ENCODE measurements around the gene APBA2. TPM values are rescaled to one million over a fixed set of nuclear protein-coding genes. Genes with fewer than 3 reads are reported as not detected.

The APBA2 gene
- total and polyA plus RNA-seq, 4 donors: 0.41 to 2.1 (median 1.9) TPM

GRCh38 chr15:28921336-28921735, 35.6 kb downstream of the APBA2 start:
- Histone ChIP-seq H3K9me3 (ENCODE audit: control insufficient read depth, low read length) (no peaks in the 10 kb centered on the region), H3K27ac (ENCODE audit: low read depth in 1 of 2, low read length in 2 of 2) (no peak overlapping the region), H3K36me3 (ENCODE audit: control insufficient read depth in 1 of 2, insufficient read depth in 2 of 2, low read length in 1 of 2) (no peaks in the 10 kb centered on the region), H3K4me1 (ENCODE audit: control insufficient read depth in 1 of 2, insufficient read depth in 2 of 2, low read length in 2 of 2) (no peaks in the 10 kb centered on the region), H3K4me3 (ENCODE audit: low read length in 2 of 2) (no peak overlapping the region), H3K27me3 (ENCODE audit: control insufficient read depth in 1 of 2, insufficient read depth in 2 of 2, low read length in 1 of 2) (no peaks in the 10 kb centered on the region)
- intact Hi-C loops (cut with DNase I): no loop called here
- DNase-seq (peak in 1 of 2 donors; percentile 32), ATAC-seq (ENCODE audit: low FRiP score) (no peak)
- WGBS, 2 donors: 83 to 85% methylated on average over 10 of the region's 10 CpGs

DNA sequence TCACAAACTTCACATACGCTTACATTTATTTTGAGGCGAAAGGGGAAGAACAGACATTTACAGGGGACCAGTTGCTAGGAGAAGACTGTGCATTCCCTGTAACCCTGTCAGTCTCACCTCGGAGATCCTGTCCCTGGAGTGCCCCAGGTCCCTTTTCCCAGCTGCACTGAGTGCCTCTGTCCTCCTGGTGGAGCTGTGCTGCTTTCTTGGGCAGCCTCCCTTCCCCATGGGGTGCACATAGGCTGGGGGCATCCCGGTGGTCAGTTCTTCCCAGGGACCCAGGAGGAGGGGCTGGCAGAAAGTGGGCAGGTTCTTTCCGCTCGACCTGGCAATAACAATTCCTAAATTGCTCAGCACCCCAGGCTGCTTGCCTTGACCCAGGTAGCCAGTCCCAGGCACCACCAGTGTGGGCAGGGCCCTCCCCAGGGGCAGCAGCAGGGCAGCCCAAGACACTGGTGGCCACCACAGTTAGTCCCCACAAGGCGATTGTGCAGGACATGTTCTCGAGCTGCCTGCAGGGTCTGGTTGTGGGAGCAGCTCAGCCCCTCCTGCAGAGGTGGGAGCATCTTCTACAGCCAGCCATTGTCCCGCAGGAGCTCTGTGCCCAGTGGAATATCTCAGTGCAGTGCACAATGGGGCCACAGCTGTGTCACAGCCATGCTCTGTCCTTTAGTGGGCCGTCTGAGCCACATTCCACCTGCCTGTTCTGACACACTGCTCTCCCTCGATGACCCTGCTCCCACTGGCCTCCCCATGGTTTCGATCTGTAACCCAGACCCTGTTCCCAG, 36.3 kb downstream of the APBA2 start:
- Histone ChIP-seq H3K9me3 (ENCODE audit: control insufficient read depth, low read length) (no peaks in the 10 kb centered on the region), H3K4me1 (ENCODE audit: control insufficient read depth in 1 of 2, insufficient read depth in 2 of 2, low read length in 2 of 2) (no peaks in the 10 kb centered on the region), H3K27ac (ENCODE audit: low read depth in 1 of 2, low read length in 2 of 2) (no peak overlapping the region), H3K4me3 (ENCODE audit: low read length in 2 of 2) (no peak overlapping the region), H3K27me3 (ENCODE audit: control insufficient read depth in 1 of 2, insufficient read depth in 2 of 2, low read length in 1 of 2) (no peaks in the 10 kb centered on the region), H3K36me3 (ENCODE audit: control insufficient read depth in 1 of 2, insufficient read depth in 2 of 2, low read length in 1 of 2) (no peaks in the 10 kb centered on the region)
- intact Hi-C loops (cut with DNase I): no loop called here
- ATAC-seq (ENCODE audit: low FRiP score) (peak; percentile 28), DNase-seq (peak; percentile 14 to 61)
- WGBS, 2 donors: 74 to 79% methylated on average over 12 of the region's 12 CpGs

DNA sequence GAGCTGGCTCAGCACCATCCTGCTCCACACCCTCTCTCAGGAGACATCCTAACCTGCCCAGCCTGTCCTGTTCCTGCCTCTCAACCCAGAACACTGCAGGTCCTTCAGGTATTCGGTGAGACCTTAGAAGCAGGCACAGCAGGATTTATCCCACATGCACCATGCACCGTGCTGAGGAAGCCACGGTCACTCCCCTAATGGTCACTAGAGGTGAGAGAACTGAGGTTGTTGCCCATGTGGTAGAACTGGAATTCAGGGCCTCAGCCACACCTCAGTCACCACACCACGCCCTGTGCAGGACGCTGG, 36.9 kb downstream of the APBA2 start:
- H3K4me1 ChIP-seq (ENCODE audit: control insufficient read depth in 1 of 2, insufficient read depth in 2 of 2, low read length in 2 of 2): no peaks in the 10 kb centered on the region
- intact Hi-C loops (cut with DNase I): no loop called here
- 89 to 92% methylated on average over 5 of the region's 5 CpGs for WGBS, 2 donors
- peak; percentile 25 to 70 for DNase-seq
- no peaks in the 10 kb centered on the region for H3K36me3 ChIP-seq (ENCODE audit: control insufficient read depth in 1 of 2, insufficient read depth in 2 of 2, low read length in 1 of 2)
- no peak overlapping the region for H3K27ac ChIP-seq (ENCODE audit: low read depth in 1 of 2, low read length in 2 of 2)
- no peaks in the 10 kb centered on the region for H3K9me3 ChIP-seq (ENCODE audit: control insufficient read depth, low read length)
- no peak for ATAC-seq (ENCODE audit: low FRiP score)
- no peak overlapping the region for H3K4me3 ChIP-seq (ENCODE audit: low read length in 2 of 2)
- no peaks in the 10 kb centered on the region for H3K27me3 ChIP-seq (ENCODE audit: control insufficient read depth in 1 of 2, insufficient read depth in 2 of 2, low read length in 1 of 2)

DNA sequence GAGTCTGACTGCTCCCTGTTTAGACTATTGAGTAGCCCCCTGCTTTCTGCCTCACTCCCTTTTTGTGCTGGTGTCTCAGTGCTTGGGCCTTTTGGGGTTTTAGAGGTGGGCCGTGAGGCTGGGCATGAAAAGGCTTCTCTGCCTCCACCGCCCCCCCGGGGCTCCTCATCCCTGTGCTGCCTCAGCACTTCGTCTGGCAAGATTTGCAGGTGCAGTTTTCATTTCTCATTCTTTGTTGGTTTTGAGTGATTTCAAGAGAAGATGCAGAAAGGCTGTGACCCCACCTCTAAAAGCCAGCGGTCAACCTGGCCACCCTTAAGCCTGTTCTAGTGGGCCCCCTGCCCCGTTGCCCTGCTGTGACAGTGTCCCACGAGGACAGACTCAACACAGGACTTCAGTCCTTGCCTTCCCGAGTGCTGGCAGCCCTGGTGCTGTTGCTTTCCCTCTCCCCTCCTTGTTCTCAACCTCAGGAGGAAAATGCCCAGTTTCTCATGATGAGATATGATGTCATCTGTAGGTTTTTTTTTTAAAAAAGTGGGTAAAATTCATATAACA, 38.0 kb downstream of the APBA2 start:
- ATAC-seq (ENCODE audit: low FRiP score) (no peak), DNase-seq (peak; percentile 7 to 40)
- H3K27ac ChIP-seq (ENCODE audit: low read depth in 1 of 2, low read length in 2 of 2): no peak overlapping the region
- 74% methylated on average over 8 of the region's 8 CpGs for WGBS, 2 donors
- H3K4me1 ChIP-seq (ENCODE audit: control insufficient read depth in 1 of 2, insufficient read depth in 2 of 2, low read length in 2 of 2): no peaks in the 10 kb centered on the region
- H3K36me3 ChIP-seq (ENCODE audit: control insufficient read depth in 1 of 2, insufficient read depth in 2 of 2, low read length in 1 of 2): no peaks in the 10 kb centered on the region
- no peaks in the 10 kb centered on the region for H3K9me3 ChIP-seq (ENCODE audit: control insufficient read depth, low read length)
- no peak overlapping the region for H3K4me3 ChIP-seq (ENCODE audit: low read length in 2 of 2)
- intact Hi-C loops (cut with DNase I): no loop called here
- H3K27me3 ChIP-seq (ENCODE audit: control insufficient read depth in 1 of 2, insufficient read depth in 2 of 2, low read length in 1 of 2): no peaks in the 10 kb centered on the region

GRCh38 chr15:28927043-28927442, 41.3 kb downstream of the APBA2 start:
- no peak overlapping the region for H3K4me3 ChIP-seq (ENCODE audit: low read length in 2 of 2)
- DNase-seq (no peak), ATAC-seq (ENCODE audit: low FRiP score) (no peak)
- intact Hi-C loops (cut with DNase I): no loop called here
- WGBS, 2 donors: 90 to 96% methylated on average over 5 of the region's 5 CpGs
- no peaks in the 10 kb centered on the region for H3K4me1 ChIP-seq (ENCODE audit: control insufficient read depth in 1 of 2, insufficient read depth in 2 of 2, low read length in 2 of 2)
- H3K27ac ChIP-seq (ENCODE audit: low read depth in 1 of 2, low read length in 2 of 2): no peak overlapping the region
- no peaks in the 10 kb centered on the region for H3K27me3 ChIP-seq (ENCODE audit: control insufficient read depth in 1 of 2, insufficient read depth in 2 of 2, low read length in 1 of 2)
- no peaks in the 10 kb centered on the region for H3K36me3 ChIP-seq (ENCODE audit: control insufficient read depth in 1 of 2, insufficient read depth in 2 of 2, low read length in 1 of 2)
- H3K9me3 ChIP-seq (ENCODE audit: control insufficient read depth, low read length): no peaks in the 10 kb centered on the region

DNA sequence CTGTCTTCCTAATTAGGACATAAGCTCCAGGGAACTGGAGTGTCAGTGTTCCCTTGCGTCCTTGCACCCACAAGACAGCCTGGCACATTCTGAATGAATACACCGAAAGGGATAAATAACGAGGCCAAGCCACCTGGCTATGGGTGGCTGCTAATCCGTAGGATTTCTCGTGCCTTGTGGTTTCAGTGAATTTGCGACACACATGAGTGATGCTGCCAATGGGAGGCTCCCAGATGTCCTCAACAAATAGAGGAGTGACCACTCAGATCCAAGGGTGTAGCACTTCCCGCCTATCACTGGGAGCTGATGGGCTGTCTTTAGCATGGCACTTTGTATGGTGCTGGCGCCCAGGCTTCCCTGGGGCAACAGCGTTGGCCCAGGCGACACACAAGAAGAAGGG, 43.4 kb downstream of the APBA2 start:
- ATAC-seq (ENCODE audit: low FRiP score): no peak
- Histone ChIP-seq H3K27ac (ENCODE audit: low read depth in 1 of 2, low read length in 2 of 2) (no peak overlapping the region), H3K4me1 (ENCODE audit: control insufficient read depth in 1 of 2, insufficient read depth in 2 of 2, low read length in 2 of 2) (no peaks in the 10 kb centered on the region), H3K9me3 (ENCODE audit: control insufficient read depth, low read length) (no peaks in the 10 kb centered on the region), H3K27me3 (ENCODE audit: control insufficient read depth in 1 of 2, insufficient read depth in 2 of 2, low read length in 1 of 2) (no peaks in the 10 kb centered on the region), H3K4me3 (ENCODE audit: low read length in 2 of 2) (no peak overlapping the region), H3K36me3 (ENCODE audit: control insufficient read depth in 1 of 2, insufficient read depth in 2 of 2, low read length in 1 of 2) (no peaks in the 10 kb centered on the region)
- intact Hi-C loops (cut with DNase I): no loop called here
- peak in 1 of 2 donors; percentile 10 for DNase-seq
- WGBS, 2 donors: 94 to 96% methylated on average over 10 of the region's 10 CpGs

- Histone ChIP-seq H3K9me3 (ENCODE audit: control insufficient read depth, low read length) (no peaks in the 10 kb centered on the region), H3K36me3 (ENCODE audit: control insufficient read depth in 1 of 2, insufficient read depth in 2 of 2, low read length in 1 of 2) (no peaks in the 10 kb centered on the region), H3K4me3 (ENCODE audit: low read length in 2 of 2) (no peak overlapping the region), H3K4me1 (ENCODE audit: control insufficient read depth in 1 of 2, insufficient read depth in 2 of 2, low read length in 2 of 2) (no peaks in the 10 kb centered on the region), H3K27me3 (ENCODE audit: control insufficient read depth in 1 of 2, insufficient read depth in 2 of 2, low read length in 1 of 2) (no peaks in the 10 kb centered on the region), H3K27ac (ENCODE audit: low read depth in 1 of 2, low read length in 2 of 2) (no peak overlapping the region)
- WGBS, 2 donors: 83 to 90% methylated on average over 6 of the region's 6 CpGs
- DNase-seq (peak; percentile 8 to 38), ATAC-seq (ENCODE audit: low FRiP score) (no peak)
- intact Hi-C loops (cut with DNase I): no loop called here
These were observed 44.2 kb downstream of the APBA2 start for GRCh38 chr15:28930011-28930410.

DNA sequence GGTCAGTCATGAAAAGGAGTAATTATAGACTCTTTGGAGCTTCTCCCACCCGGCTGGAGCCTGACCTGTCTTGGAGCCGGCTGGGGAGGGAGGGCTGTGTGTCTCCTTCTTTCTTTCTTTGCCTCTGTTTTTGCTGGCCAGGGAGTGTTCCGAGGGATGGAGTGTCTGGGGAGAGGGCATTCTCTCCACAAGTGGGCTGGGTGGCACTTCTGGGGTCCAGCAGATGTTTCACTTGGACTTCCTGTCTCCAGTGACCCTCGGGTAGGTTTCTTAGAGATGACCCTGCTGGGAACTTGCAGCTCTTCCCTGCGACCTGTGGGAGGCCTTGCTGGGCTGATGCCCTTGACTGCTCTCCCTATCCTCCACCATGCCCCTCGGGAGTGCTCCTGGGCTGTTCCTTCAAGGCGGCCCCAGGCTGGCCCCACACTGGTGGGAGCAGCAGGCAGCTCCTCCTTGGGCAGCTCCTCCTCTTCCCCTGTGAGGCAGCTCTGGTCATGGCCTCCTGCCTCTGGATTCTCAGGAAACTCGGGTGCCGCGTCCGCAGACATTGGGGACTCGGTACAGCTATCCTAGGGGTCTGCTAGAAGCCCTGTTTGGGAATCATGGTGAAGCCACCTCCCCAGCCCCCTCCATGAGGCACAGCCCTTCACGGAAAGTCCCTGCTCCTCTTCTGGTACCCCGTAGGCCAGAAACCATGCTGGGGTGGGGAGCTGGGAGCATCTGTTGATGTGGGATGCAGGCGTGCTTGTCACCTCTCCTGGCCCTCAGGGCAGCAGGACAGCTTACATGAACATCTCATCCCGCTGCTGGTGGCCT, 44.9 kb downstream of the APBA2 start:
- Histone ChIP-seq H3K27ac (ENCODE audit: low read depth in 1 of 2, low read length in 2 of 2) (no peak overlapping the region), H3K4me1 (ENCODE audit: control insufficient read depth in 1 of 2, insufficient read depth in 2 of 2, low read length in 2 of 2) (no peaks in the 10 kb centered on the region), H3K9me3 (ENCODE audit: control insufficient read depth, low read length) (no peaks in the 10 kb centered on the region), H3K27me3 (ENCODE audit: control insufficient read depth in 1 of 2, insufficient read depth in 2 of 2, low read length in 1 of 2) (no peaks in the 10 kb centered on the region), H3K36me3 (ENCODE audit: control insufficient read depth in 1 of 2, insufficient read depth in 2 of 2, low read length in 1 of 2) (no peaks in the 10 kb centered on the region), H3K4me3 (ENCODE audit: low read length in 2 of 2) (no peak overlapping the region)
- peak; percentile 27 to 68 for DNase-seq
- 85 to 86% methylated on average over 16 of the region's 16 CpGs for WGBS, 2 donors
- ATAC-seq (ENCODE audit: low FRiP score): no peak
- intact Hi-C loops (cut with DNase I): no loop called here
